CD4-positive, CD25-positive, alpha-beta regulatory T cell (primary cell): Measurements from ENCODE around the gene SLC19A1. TPM values are rescaled to one million over a fixed set of nuclear protein-coding genes. Genes with fewer than 3 reads are reported as not detected.
A peak's percentile ranks its signal among the peaks of the same experiment; 100 is the strongest.

Source experiments
- ATAC-seq, 2 donors: fragments of 150-1000 bp; cut with Tn5 transposase; one replicate each; pipeline ENCODE4 v1.10.0; 2021; ENCODE audit warnings: low read depth in 2 of 2, moderate number of reproducible peaks in 2 of 2, moderate library complexity in 1 of 2
- DNase-seq, 3 donors: peaks; one replicate each; pipeline versions ENCODE4 v3.0.0 to v3.0.0-alpha.2; 2012 to 2022; ENCODE audit warnings: mixed read lengths in 1 of 3
- H3K27ac ChIP-seq: one replicate; pipeline ENCODE4 v1.7.0; 2013; ENCODE audit warnings: mild to moderate bottlenecking, low read length; ENCODE audit not compliant: insufficient read depth, poor library complexity, severe bottlenecking
- H3K27me3 ChIP-seq: one replicate; pipeline ENCODE4 v1.7.0; 2013; ENCODE audit warnings: low read length; ENCODE audit not compliant: control insufficient read depth, insufficient read depth
- H3K36me3 ChIP-seq: one replicate; pipeline ENCODE4 v1.7.0; 2013; ENCODE audit warnings: mild to moderate bottlenecking, low read length, moderate library complexity; ENCODE audit not compliant: control insufficient read depth, insufficient read depth
- H3K4me1 ChIP-seq: 2 replicates; pipeline ENCODE4 v1.7.0; 2013; ENCODE audit warnings: mild to moderate bottlenecking, low read length; ENCODE audit not compliant: insufficient read depth, control insufficient read depth, poor library complexity, severe bottlenecking
- H3K4me3 ChIP-seq: one replicate; pipeline ENCODE4 v1.7.0; 2013; ENCODE audit warnings: low read depth, mild to moderate bottlenecking, low read length, moderate library complexity
- H3K9me3 ChIP-seq, 2 experiments: 1 replicate in 1 of 2; 2 replicates in 1 of 2; pipeline ENCODE4 v1.7.0; 2013; ENCODE audit warnings: low read length in 2 of 2, mild to moderate bottlenecking in 1 of 2, moderate library complexity in 1 of 2; ENCODE audit not compliant: control insufficient read depth in 2 of 2
- H3K27ac Mint-ChIP-seq, 3 donors: one replicate each; pipeline ENCODE4 v1.8.0; 2020 to 2022; ENCODE audit warnings: mild to moderate bottlenecking in 3 of 3, mixed read lengths in 3 of 3, moderate library complexity in 2 of 3
- H3K27me3 Mint-ChIP-seq: one replicate; pipeline ENCODE4 v1.8.0; 2022; ENCODE audit warnings: mild to moderate bottlenecking, mixed read lengths
- H3K36me3 Mint-ChIP-seq: one replicate; pipeline ENCODE4 v1.8.0; 2020; ENCODE audit warnings: mixed read lengths
- H3K4me1 Mint-ChIP-seq, 4 donors: one replicate each; pipeline ENCODE4 v1.8.0; 2020 to 2022; ENCODE audit warnings: mixed read lengths in 4 of 4, mild to moderate bottlenecking in 1 of 4
- H3K4me3 Mint-ChIP-seq, 4 donors: one replicate each; pipeline ENCODE4 v1.8.0; 2020 to 2022; ENCODE audit warnings: mild to moderate bottlenecking in 4 of 4, mixed read lengths in 4 of 4, moderate library complexity in 3 of 4
- H3K9me3 Mint-ChIP-seq, 7 donors: one replicate each; pipeline ENCODE4 v1.8.0; 2020 to 2022; ENCODE audit warnings: mixed read lengths in 7 of 7, mild to moderate bottlenecking in 3 of 7, moderate library complexity in 2 of 7
- polyA plus RNA-seq, 4 donors: library from polyadenylated mRNA; unstranded; fragments of 300-500 nt; fragmentation: Illumina TruSeq; gene quantifications; one replicate each; pipeline ENCODE4 v1.2.3, GENCODE V29; 2021
- total RNA-seq: library from RNA; stranded (reverse); gene quantifications from one replicate; pipeline ENCODE4 v1.2.3, GENCODE V29; 2022

The SLC19A1 gene
- total and polyA plus RNA-seq, 5 donors from 2014 or later = 4.7 to 10.8 (median 5.3) TPM

GRCh38 chr21:45457832-45458172 lies 84.4 kb downstream of the SLC19A1 start:
- H3K4me1 Mint-ChIP-seq = peaks cover 0 to 4% (median 2%) of the 10 kb centered on the region in 4 donors
- peaks cover 0 to 8% (median 1%) of the 10 kb centered on the region in 7 donors for H3K9me3 Mint-ChIP-seq
- Histone ChIP-seq H3K4me3 (no peak overlapping the region), H3K27ac (no peak overlapping the region), H3K36me3 (no peaks in the 10 kb centered on the region), H3K9me3 (no peaks in the 10 kb centered on the region), H3K27me3 (no peaks in the 10 kb centered on the region), H3K4me1 (no peaks in the 10 kb centered on the region)
- no peaks in the 10 kb centered on the region for H3K36me3 Mint-ChIP-seq
- peaks cover 9% of the 10 kb centered on the region for H3K27me3 Mint-ChIP-seq
- ATAC-seq = no peak
- DNase-seq = no peak
- no peak overlapping the region for H3K27ac Mint-ChIP-seq
- H3K4me3 Mint-ChIP-seq = no peak overlapping the region

GRCh38 chr21:45457161-45457831 lies 84.9 kb downstream of the SLC19A1 start:
- no peak overlapping the region for H3K27ac Mint-ChIP-seq
- ATAC-seq (no peak), DNase-seq (no peak)
- Histone ChIP-seq H3K36me3 (no peaks in the 10 kb centered on the region), H3K27me3 (no peaks in the 10 kb centered on the region), H3K4me3 (no peak overlapping the region), H3K9me3 (no peaks in the 10 kb centered on the region), H3K4me1 (no peaks in the 10 kb centered on the region), H3K27ac (no peak overlapping the region)
- peaks cover 0 to 4% (median 2%) of the 10 kb centered on the region in 4 donors for H3K4me1 Mint-ChIP-seq
- H3K9me3 Mint-ChIP-seq = peaks cover 0 to 3% (median 0%) of the 10 kb centered on the region in 7 donors
- H3K27me3 Mint-ChIP-seq = peaks cover 4% of the 10 kb centered on the region
- H3K36me3 Mint-ChIP-seq = no peaks in the 10 kb centered on the region
- H3K4me3 Mint-ChIP-seq = no peak overlapping the region

GRCh38 chr21:45456584-45457160 lies 85.6 kb downstream of the SLC19A1 start:
- H3K4me1 ChIP-seq = no peaks in the 10 kb centered on the region
- H3K9me3 Mint-ChIP-seq = peaks cover 0 to 1% (median 0%) of the 10 kb centered on the region in 7 donors
- ATAC-seq (no peak), DNase-seq (no peak)
- H3K4me3 ChIP-seq = no peak overlapping the region
- no peak overlapping the region for H3K4me3 Mint-ChIP-seq
- H3K27ac Mint-ChIP-seq = no peak overlapping the region
- H3K27me3 ChIP-seq = no peaks in the 10 kb centered on the region
- no peaks in the 10 kb centered on the region for H3K36me3 Mint-ChIP-seq
- H3K27me3 Mint-ChIP-seq = peaks cover 4% of the 10 kb centered on the region
- no peak overlapping the region for H3K27ac ChIP-seq
- H3K36me3 ChIP-seq = no peaks in the 10 kb centered on the region
- H3K4me1 Mint-ChIP-seq = peaks cover 0 to 4% (median 2%) of the 10 kb centered on the region in 4 donors
- no peaks in the 10 kb centered on the region for H3K9me3 ChIP-seq

- ATAC-seq (no peak), DNase-seq (no peak)
- no peak overlapping the region for H3K27ac ChIP-seq
- Mint-ChIP-seq H3K27ac (no peak overlapping the region), H3K4me1 (peaks cover 0 to 4% (median 2%) of the 10 kb centered on the region in 4 donors), H3K4me3 (no peak overlapping the region), H3K9me3 (peaks cover 0 to 1% (median 0%) of the 10 kb centered on the region in 7 donors), H3K27me3 (peaks cover 4% of the 10 kb centered on the region), H3K36me3 (no peaks in the 10 kb centered on the region)
- H3K36me3 ChIP-seq = no peaks in the 10 kb centered on the region
- no peaks in the 10 kb centered on the region for H3K9me3 ChIP-seq
- no peaks in the 10 kb centered on the region for H3K27me3 ChIP-seq
- no peak overlapping the region for H3K4me3 ChIP-seq
- no peaks in the 10 kb centered on the region for H3K4me1 ChIP-seq
These were observed 86.3 kb downstream of the SLC19A1 start for GRCh38 chr21:45455674-45456583.

GRCh38 chr21:45454926-45455673 lies 87.1 kb downstream of the SLC19A1 start:
- H3K4me1 Mint-ChIP-seq = peaks cover 0 to 4% (median 2%) of the 10 kb centered on the region in 4 donors
- ATAC-seq (no peak), DNase-seq (peak in 1 of 3 donors; percentile 7)
- no peaks in the 10 kb centered on the region for H3K27me3 ChIP-seq
- H3K4me3 ChIP-seq = no peak overlapping the region
- H3K27me3 Mint-ChIP-seq = no peaks in the 10 kb centered on the region
- peaks cover 0 to 1% (median 0%) of the 10 kb centered on the region in 7 donors for H3K9me3 Mint-ChIP-seq
- H3K4me1 ChIP-seq = no peaks in the 10 kb centered on the region
- H3K9me3 ChIP-seq = no peaks in the 10 kb centered on the region
- H3K27ac ChIP-seq = no peak overlapping the region
- H3K36me3 ChIP-seq = no peaks in the 10 kb centered on the region
- no peak overlapping the region for H3K4me3 Mint-ChIP-seq
- H3K27ac Mint-ChIP-seq = no peak overlapping the region
- H3K36me3 Mint-ChIP-seq = no peaks in the 10 kb centered on the region

- H3K4me1 Mint-ChIP-seq = peaks cover 0 to 4% (median 2%) of the 10 kb centered on the region in 4 donors
- H3K9me3 ChIP-seq = no peaks in the 10 kb centered on the region
- ATAC-seq (no peak), DNase-seq (no peak)
- H3K27ac ChIP-seq = no peak overlapping the region
- H3K4me3 Mint-ChIP-seq = no peak overlapping the region
- no peak overlapping the region for H3K27ac Mint-ChIP-seq
- no peak overlapping the region for H3K4me3 ChIP-seq
- H3K36me3 ChIP-seq = no peaks in the 10 kb centered on the region
- no peaks in the 10 kb centered on the region for H3K36me3 Mint-ChIP-seq
- no peaks in the 10 kb centered on the region for H3K27me3 Mint-ChIP-seq
- H3K4me1 ChIP-seq = no peaks in the 10 kb centered on the region
- H3K9me3 Mint-ChIP-seq = peaks cover 0 to 1% (median 0%) of the 10 kb centered on the region in 7 donors
- no peaks in the 10 kb centered on the region for H3K27me3 ChIP-seq
These were observed 87.9 kb downstream of the SLC19A1 start for GRCh38 chr21:45454060-45454925.
